Measurements from ENCODE around the gene SWT1.

DNA sequence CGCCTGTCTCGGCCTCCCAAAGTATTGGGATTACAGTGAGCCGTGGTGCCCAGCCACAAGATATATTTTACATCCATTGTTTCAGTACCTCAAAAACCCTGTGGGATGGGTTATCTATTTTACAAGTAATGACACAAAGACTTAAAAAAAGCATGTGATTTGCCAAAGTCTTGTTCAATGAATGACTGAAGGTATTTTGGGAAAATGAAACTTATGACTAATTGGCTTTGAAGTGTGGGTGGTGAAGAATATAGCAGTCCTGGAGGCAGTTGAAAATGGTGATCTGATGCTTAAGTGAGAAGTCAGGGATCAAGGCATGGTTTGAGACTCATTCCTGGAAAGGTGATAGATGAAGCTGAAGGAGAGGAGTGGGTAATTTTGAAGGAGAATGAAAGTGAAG, 3.0 kb downstream of the SWT1 start:
- TF ChIP-seq SUZ12 (IDR thresholded peaks at IDR 0.05) (no peak), FOXA1 (IDR thresholded peaks at IDR 0.05) (no peak), FOXM1 (IDR thresholded peaks at IDR 0.05; ENCODE audit: borderline replicate concordance) (no peak), NFRKB (IDR thresholded peaks at IDR 0.05) (no peak), LEF1 (IDR thresholded peaks at IDR 0.05; ENCODE audit: borderline replicate concordance) (no peak), ZNF384 (IDR thresholded peaks at IDR 0.05) (no peak), BHLHE40 (IDR thresholded peaks at IDR 0.05; ENCODE audit: borderline replicate concordance) (no peak), HDGF (IDR thresholded peaks at IDR 0.05; ENCODE audit: borderline replicate concordance) (no peak), ELF4 (IDR thresholded peaks at IDR 0.05) (no peak), CTBP1 (IDR thresholded peaks at IDR 0.05; ENCODE audit: borderline replicate concordance) (no peak), TARDBP (IDR thresholded peaks at IDR 0.05) (no peak), SP1 (IDR thresholded peaks at IDR 0.05) (no peak)

Data from HEK293T (cell line).